ENCODE results near the gene TRPC4.

GRCh38 chr13:37905736-37906135 lies 36.2 kb upstream of the TRPC4 start:
- TF ChIP-seq CTCF (IDR thresholded peaks at IDR 0.05; ENCODE audit: low read depth, low read length) (no peak), POLR2A (IDR thresholded peaks at IDR 0.05; ENCODE audit: extremely low read depth, insufficient read length) (no peak), MAX (IDR thresholded peaks at IDR 0.05; ENCODE audit: low read depth, low read length) (no peak)
